ENCODE data around the gene RASIP1.

RASIP1 gene

DNA sequence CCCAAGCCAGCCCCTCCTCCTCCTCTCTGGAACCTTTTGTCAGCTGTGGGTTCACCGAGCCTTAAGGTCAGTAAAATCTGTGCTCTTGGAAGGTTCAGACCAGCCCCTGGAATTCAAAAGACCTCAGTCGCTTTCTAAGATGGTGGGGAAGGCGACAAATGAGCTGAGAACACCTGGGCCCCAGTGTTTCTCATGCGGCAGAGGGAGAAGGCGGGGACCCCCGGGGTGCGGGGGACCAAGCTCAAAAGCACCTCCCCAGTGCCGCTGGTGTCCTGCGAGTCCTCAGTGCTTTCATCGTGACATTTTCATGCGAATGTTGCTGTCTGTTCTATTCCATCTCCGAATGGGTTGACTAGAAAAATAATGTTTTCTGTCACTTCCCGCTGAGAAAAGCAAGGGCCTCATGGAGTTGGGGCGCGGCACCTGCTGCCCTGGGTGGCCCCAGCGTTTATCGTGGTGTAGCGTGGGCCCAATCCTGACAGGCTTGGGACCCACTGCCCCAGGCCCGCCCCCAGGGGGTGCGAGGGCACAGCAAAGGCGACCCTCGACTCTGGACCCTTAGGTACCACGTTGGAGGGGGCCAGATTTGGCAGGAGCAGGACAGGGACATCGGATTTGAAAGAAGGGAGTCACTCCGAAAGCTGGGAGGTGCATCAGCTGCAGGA is 66.8 kb downstream of the RASIP1 start:
- Mint-ChIP-seq H3K36me3 (ENCODE audit: low read depth) (no peaks in the 10 kb centered on the region), H3K4me1 (ENCODE audit: low read depth) (peaks cover 15% of the 10 kb centered on the region), H3K4me3 (no peak overlapping the region), H3K27me3 (peaks cover 22% of the 10 kb centered on the region), H3K27ac (peak overlapping the region; percentile 16), H3K9me3 (peaks cover 15% of the 10 kb centered on the region)
- intact Hi-C loops (cut with micrococcal nuclease): no loop called here

DNA sequence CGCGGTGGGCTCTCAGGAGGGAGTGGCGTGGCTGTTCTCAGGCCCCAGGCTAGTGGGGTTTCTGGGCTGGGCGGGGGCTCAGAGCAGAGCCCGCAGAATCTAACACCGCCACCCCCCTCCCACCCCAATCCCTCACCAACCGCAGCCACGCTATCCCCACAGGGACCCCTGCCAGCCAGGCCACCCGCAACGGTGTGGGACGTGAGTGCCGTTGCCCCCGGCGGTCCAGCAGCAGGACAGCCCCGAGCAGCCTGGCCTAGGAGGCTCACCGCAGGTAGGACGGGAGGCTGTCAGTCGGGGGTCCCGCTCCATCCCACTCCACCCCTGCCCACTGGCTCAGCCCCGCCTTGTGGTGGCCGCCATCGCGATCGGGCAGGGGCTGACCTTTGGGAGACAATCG is 67.4 kb downstream of the RASIP1 start, which contains the start of gene NTN5:
Gene NTN5, minus strand, starts transcription at position 24 of the 400 bp plus-strand sequence. CDS start 2,031 bp downstream, outside the sequence.
- intact Hi-C loops (cut with micrococcal nuclease): no loop called here
- Mint-ChIP-seq H3K9me3 (peaks cover 16% of the 10 kb centered on the region), H3K36me3 (ENCODE audit: low read depth) (no peaks in the 10 kb centered on the region), H3K4me3 (no peak within 1 kb of the TSS), H3K27ac (peak within 1 kb of the TSS; percentile 16), H3K4me1 (ENCODE audit: low read depth) (peaks cover 15% of the 10 kb centered on the region), H3K27me3 (peaks cover 22% of the 10 kb centered on the region)

DNA sequence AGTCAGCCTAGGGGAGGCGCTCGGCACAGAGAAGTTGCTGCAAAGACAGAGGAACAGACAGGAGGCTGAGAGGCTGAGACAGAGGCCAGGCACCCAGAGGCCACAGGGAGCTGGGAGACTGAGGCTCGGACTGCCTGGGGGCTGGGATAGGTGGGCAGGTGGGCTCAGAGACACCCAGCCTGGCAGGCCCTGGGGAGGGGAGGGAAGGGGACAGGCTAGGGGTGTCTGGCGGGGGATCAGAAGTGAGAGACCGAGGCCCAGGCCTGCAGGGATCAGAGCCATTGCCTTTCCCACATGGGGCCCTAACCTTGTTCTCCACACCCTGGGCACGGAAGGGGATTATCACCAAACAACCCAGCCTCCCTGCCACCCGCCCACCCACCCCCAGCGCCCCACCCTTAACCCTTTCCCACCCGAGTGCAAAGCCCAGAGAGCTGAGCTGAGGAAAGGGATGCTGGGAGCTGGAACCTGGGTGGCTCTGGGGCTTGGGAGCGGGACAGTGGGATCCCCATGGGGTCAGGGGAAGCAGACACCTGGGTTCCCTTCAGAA is 68.9 kb downstream of the RASIP1 start:
- Mint-ChIP-seq H3K36me3 (ENCODE audit: low read depth) (no peaks in the 10 kb centered on the region), H3K27ac (peak overlapping the region; percentile 33)
- intact Hi-C loops (cut with micrococcal nuclease): no loop called here

DNA sequence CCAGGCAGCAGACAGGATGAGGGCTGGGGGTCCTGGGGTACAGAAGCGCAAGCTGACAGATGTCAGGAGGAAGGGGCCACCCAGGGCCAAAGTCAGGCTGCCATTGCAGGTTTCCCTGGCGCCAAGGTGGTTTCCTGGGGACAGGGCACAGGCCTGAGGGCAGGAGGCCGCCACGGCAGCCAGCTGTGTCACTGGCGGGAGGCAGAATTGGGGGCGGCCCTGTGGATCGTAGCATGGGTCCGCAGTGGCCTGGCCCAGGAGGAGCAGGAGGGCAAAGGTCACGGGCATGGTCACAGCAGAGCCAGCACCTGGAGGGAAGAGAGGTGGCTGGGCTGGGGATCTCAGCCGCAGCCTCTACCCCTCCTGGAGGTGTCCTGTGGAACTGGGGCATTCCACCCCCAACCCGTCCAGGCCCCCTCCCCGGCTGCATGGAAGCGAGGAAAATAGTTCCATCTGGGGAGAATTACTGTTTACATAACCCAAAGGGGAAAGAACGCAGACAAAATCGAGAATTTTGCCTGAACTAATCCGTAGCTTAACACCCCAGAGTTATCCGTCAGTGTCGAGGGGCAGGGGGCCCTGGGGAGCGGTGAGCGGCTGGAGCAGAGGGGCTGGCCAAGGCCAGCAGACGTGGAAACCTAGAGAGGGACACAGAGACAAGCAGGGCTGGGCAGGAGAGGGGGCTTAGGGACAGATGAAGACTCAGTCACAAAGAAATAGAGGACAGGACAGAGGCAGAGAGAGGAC is 69.5 kb downstream of the RASIP1 start:
- H3K27ac Mint-ChIP-seq: peak overlapping the region; percentile 33
- H3K9me3 Mint-ChIP-seq: peaks cover 16% of the 10 kb centered on the region
- intact Hi-C loops (cut with micrococcal nuclease): no loop called here

More for the DNA sequence above, 68.9 kb downstream of the RASIP1 start:
- Mint-ChIP-seq H3K9me3 (peaks cover 16% of the 10 kb centered on the region), H3K4me1 (ENCODE audit: low read depth) (peaks cover 15% of the 10 kb centered on the region), H3K27me3 (peaks cover 22% of the 10 kb centered on the region), H3K4me3 (no peak overlapping the region)

More for the DNA sequence above, 69.5 kb downstream of the RASIP1 start:
- H3K27me3 Mint-ChIP-seq: peaks cover 20% of the 10 kb centered on the region
- H3K4me1 Mint-ChIP-seq (ENCODE audit: low read depth): peaks cover 15% of the 10 kb centered on the region
- H3K36me3 Mint-ChIP-seq (ENCODE audit: low read depth): no peaks in the 10 kb centered on the region
- no peak overlapping the region for H3K4me3 Mint-ChIP-seq
